ENCODE measurements around the gene UGT1A5. TPM values are rescaled to one million over a fixed set of nuclear protein-coding genes. Genes with fewer than 3 reads are reported as not detected.

Gene UGT1A5
- total RNA-seq = not detected in 2 replicates

GRCh38 chr2:233712611-233713261, at the start of gene UGT1A5:
Gene UGT1A5, plus strand, starts transcription at chr2:233712907. Its CDS starts 85 bp downstream, at chr2:233712992.

GRCh38 chr2:233671290-233672161, 41.2 kb upstream of the UGT1A5 start, which contains the start of gene UGT1A9:
Gene UGT1A9, plus strand, starts transcription at chr2:233671898. Its CDS starts 37 bp downstream, at chr2:233671935.

GRCh38 chr2:233681521-233682099, 31.1 kb upstream of the UGT1A5 start, which contains the start of gene UGT1A7:
Gene UGT1A7, plus strand, starts transcription at chr2:233681901. Its CDS starts 37 bp downstream, at chr2:233681938.

GRCh38 chr2:233692648-233693047, 20.1 kb upstream of the UGT1A5 start, which contains the start of gene UGT1A6:
Gene UGT1A6, plus strand, starts transcription at chr2:233692890. Its CDS starts 115 bp downstream, at chr2:233693005.

GRCh38 chr2:233718552-233718951, 5.8 kb downstream of the UGT1A5 start, which contains the start of gene UGT1A4:
Gene UGT1A4, plus strand, starts transcription at chr2:233718736. Its CDS starts 85 bp downstream, at chr2:233718821.

GRCh38 chr2:233728723-233729301, 16.1 kb downstream of the UGT1A5 start, which contains the start of gene UGT1A3:
Gene UGT1A3, plus strand, starts transcription at chr2:233729042. Its CDS starts 85 bp downstream, at chr2:233729127.

GRCh38 chr2:233760043-233760442, 47.3 kb downstream of the UGT1A5 start, which contains the start of gene UGT1A1:
Gene UGT1A1, plus strand, starts transcription at chr2:233760270. Its CDS starts 18 bp downstream, at chr2:233760288.

GRCh38 chr2:233778030-233778429, 65.3 kb downstream of the UGT1A5 start, which contains the start of gene MROH2A:
Gene MROH2A, plus strand, starts transcription at chr2:233778330. Its CDS starts 1,029 bp downstream, at chr2:233779359.

Other genes starting within 250 kb of the UGT1A5 start
- gene USP40, start 146.1 kb upstream of the UGT1A5 start, total RNA-seq = 21.6 and 27.2 TPM in 2 replicates
- gene UGT1A8, start 95.3 kb upstream of the UGT1A5 start, total RNA-seq = not detected in 2 replicates
- gene UGT1A10, start 76.5 kb upstream of the UGT1A5 start, total RNA-seq = not detected in 2 replicates
- not detected in 2 replicates for gene UGT1A9, start 41.0 kb upstream of the UGT1A5 start, total RNA-seq
- under 0.01 TPM in 1 of 2 replicates, not detected in the other for gene UGT1A7, start 31.0 kb upstream of the UGT1A5 start, total RNA-seq
- gene UGT1A6, start 20.0 kb upstream of the UGT1A5 start, total RNA-seq = not detected in 2 replicates
- not detected in 2 replicates for gene UGT1A4, start 5.8 kb downstream of the UGT1A5 start, total RNA-seq
- gene UGT1A3, start 16.1 kb downstream of the UGT1A5 start, total RNA-seq = not detected in 2 replicates
- not detected in 2 replicates for gene UGT1A1, start 47.4 kb downstream of the UGT1A5 start, total RNA-seq
- not detected in 2 replicates for gene MROH2A, start 65.4 kb downstream of the UGT1A5 start, total RNA-seq
- gene HJURP, start 141.6 kb downstream of the UGT1A5 start, total RNA-seq = 2.1 and 2.3 TPM in 2 replicates
- not detected in 2 replicates for gene TRPM8, start 204.5 kb downstream of the UGT1A5 start, total RNA-seq